Breast epithelium (tissue), 4 donors: ENCODE measurements around the gene RTN1. TPM values are rescaled to one million over a fixed set of nuclear protein-coding genes. Genes with fewer than 3 reads are reported as not detected.

Source experiments
- DNase-seq, 2 donors: peaks; one replicate each; pipeline ENCODE4 v3.0.0-alpha.2; 2019; ENCODE audit warnings: low spot score in 2 of 2
- H3K27ac ChIP-seq, 2 donors: fragments of 200-600 bp; sonication (generic) in 1 of 2; one replicate each; pipeline ENCODE4 v1.5.1; 2016 to 2019; ENCODE audit warnings: mild to moderate bottlenecking in 1 of 2
- H3K27me3 ChIP-seq, 2 donors: fragments of 200-600 bp; sonication (generic) in 1 of 2; one replicate each; pipeline versions ENCODE4 v1.5.1 to v1.6.0; 2017 to 2019; ENCODE audit warnings: control low read depth in 1 of 2, mild to moderate bottlenecking in 1 of 2
- H3K36me3 ChIP-seq: fragments of 200-600 bp; one replicate; pipeline ENCODE4 v1.5.1; 2019
- H3K4me1 ChIP-seq, 2 donors: fragments of 200-600 bp; sonication (generic); one replicate each; pipeline ENCODE4 v1.5.1; 2016 to 2019; ENCODE audit warnings: control low read depth in 1 of 2
- H3K4me3 ChIP-seq, 3 donors: fragments of 200-600 bp; sonication (generic); 1 replicate in 2 of 3; 2 replicates in 1 of 3; pipeline ENCODE4 v1.5.1; 2016 to 2019; ENCODE audit warnings: mild to moderate bottlenecking in 3 of 3, moderate library complexity in 2 of 3
- H3K9me3 ChIP-seq, 2 donors: fragments of 200-600 bp; sonication (generic) in 1 of 2; one replicate each; pipeline ENCODE4 v1.5.1; 2016 to 2019; ENCODE audit warnings: control low read depth in 1 of 2
- POLR2A ChIP-seq: fragments of 450-650 bp; IDR thresholded peaks from one replicate; pipeline ENCODE4 v1.6.1; 2016; ENCODE audit warnings: antibody characterized with exemption, mild to moderate bottlenecking, moderate library complexity
- POLR2AphosphoS5 ChIP-seq, 3 donors: sonication (generic); formaldehyde crosslinking; IDR thresholded peaks; one replicate each; pipeline ENCODE4 v1.6.1; 2017; ENCODE audit warnings: antibody characterized with exemption in 3 of 3
- intact Hi-C: fragments of 100-400 bp; cut with DNase I; formaldehyde crosslinking; loops from one replicate; pipeline ENCODE4 v1.15.1; 2023; ENCODE audit warnings: low total_unique reads
- total RNA-seq, 3 donors: library from RNA; depleted of rRNA; stranded (reverse); fragments of >200 nt; gene quantifications; one replicate each; pipeline ENCODE4 v1.1.0, GENCODE V29; 2016
- TF ChIP-seq, protein P1 (sequence below), 3 donors: fragments of 450-650 bp; IDR thresholded peaks; one replicate each; pipeline ENCODE4 v1.5.1; 2016 to 2017; ENCODE audit warnings: antibody characterized with exemption in 3 of 3, mild to moderate bottlenecking in 3 of 3, moderate library complexity in 3 of 3

RTN1 gene
- total RNA-seq, 3 donors from 2014 or later = 10.8 to 44.5 (median 17.7) TPM

DNA sequence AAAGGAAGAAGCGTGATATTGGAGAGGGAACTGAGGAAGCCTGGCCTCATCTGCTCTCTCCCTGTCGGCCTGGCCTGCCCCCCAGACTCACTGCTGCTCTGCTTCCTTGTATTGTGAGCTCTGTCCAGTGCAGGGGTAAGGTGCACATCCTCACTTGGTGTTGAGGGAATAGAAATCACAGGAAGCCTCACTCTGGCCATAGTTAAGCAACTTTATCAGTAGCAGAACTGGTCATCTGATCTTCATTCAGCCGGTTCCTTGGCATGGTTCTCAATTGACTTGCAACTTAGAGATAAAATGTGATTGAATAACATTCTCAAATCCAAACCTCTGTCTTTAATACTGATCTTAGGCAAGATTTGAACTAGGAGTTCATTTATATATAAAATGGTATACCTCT, 282.5 kb downstream of the RTN1 start:
- no peaks in the 10 kb centered on the region for H3K27me3 ChIP-seq
- intact Hi-C loops = no loop called here
- no peaks in the 10 kb centered on the region for H3K4me1 ChIP-seq
- no peaks in the 10 kb centered on the region for H3K36me3 ChIP-seq
- no peaks in the 10 kb centered on the region for H3K9me3 ChIP-seq
- TF ChIP-seq, protein P1, sequence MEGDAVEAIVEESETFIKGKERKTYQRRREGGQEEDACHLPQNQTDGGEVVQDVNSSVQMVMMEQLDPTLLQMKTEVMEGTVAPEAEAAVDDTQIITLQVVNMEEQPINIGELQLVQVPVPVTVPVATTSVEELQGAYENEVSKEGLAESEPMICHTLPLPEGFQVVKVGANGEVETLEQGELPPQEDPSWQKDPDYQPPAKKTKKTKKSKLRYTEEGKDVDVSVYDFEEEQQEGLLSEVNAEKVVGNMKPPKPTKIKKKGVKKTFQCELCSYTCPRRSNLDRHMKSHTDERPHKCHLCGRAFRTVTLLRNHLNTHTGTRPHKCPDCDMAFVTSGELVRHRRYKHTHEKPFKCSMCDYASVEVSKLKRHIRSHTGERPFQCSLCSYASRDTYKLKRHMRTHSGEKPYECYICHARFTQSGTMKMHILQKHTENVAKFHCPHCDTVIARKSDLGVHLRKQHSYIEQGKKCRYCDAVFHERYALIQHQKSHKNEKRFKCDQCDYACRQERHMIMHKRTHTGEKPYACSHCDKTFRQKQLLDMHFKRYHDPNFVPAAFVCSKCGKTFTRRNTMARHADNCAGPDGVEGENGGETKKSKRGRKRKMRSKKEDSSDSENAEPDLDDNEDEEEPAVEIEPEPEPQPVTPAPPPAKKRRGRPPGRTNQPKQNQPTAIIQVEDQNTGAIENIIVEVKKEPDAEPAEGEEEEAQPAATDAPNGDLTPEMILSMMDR (IDR thresholded peaks at IDR 0.05) = no peak
- TF ChIP-seq POLR2AphosphoS5 (IDR thresholded peaks at IDR 0.05) = no peak
- no peak for TF ChIP-seq POLR2A
- no peak for DNase-seq
- no peak overlapping the region for H3K4me3 ChIP-seq
- no peak overlapping the region for H3K27ac ChIP-seq

DNA sequence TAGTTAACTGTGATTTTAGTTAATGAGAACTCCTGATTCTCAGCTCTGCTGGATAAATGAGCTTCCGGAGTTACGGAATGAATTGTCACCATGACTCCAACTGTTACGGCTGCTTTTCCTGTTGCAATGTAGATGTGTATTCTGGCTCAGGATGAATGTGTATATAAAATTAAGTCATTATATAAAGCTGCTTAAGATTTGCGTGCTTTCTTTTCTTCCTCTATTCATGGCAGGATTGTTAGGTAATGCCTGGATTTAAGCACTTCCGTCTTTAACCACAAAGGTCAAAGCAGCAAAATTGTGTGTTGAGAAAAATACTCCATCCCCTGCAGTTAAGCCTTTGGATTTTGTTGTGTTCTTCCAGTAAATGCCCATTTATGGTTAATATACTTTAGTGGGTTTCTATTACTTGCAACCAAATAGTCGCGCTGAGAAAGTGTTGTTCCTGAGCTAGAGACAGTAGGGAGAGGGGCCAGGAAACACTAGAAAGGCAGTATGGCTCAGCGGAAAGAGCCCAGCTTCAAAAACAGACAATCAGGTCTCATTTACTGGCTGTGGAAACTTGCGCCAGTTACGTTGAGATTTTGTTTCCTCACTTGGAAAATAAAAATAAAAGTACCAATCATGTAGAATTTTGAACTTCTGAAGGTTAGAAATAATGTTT, 284.6 kb downstream of the RTN1 start:
- H3K27ac ChIP-seq = no peak overlapping the region

DNA sequence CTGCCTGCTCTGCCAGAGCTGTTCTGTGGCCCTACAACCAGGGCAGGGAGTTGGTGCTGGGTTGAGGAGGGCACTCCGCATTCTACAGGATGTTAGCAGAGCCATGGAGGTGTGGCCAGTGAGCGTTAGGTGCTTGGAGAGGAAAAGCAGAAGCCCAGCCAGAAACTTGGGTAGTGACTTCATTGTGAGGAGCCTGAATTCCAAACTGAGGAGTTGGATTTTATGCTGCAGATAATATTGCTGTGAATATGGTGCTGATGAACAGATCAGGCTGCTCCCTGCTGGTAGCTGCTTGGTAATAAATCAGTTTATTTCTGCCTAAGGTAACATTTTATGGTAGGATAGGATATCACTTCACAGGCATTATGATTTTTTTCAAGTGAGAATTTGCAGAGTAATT, 286.8 kb downstream of the RTN1 start:
- Histone ChIP-seq H3K4me1 (no peaks in the 10 kb centered on the region), H3K27me3 (no peaks in the 10 kb centered on the region), H3K36me3 (no peaks in the 10 kb centered on the region), H3K9me3 (no peaks in the 10 kb centered on the region), H3K4me3 (no peak overlapping the region), H3K27ac (no peak overlapping the region)
- intact Hi-C loops = no loop called here
- no peak for DNase-seq
- TF ChIP-seq POLR2A (no peak), POLR2AphosphoS5 (IDR thresholded peaks at IDR 0.05) (no peak)
- TF ChIP-seq, protein P1 (IDR thresholded peaks at IDR 0.05) = no peak

More for the DNA sequence above, 284.6 kb downstream of the RTN1 start:
- Histone ChIP-seq H3K36me3 (no peaks in the 10 kb centered on the region), H3K4me3 (no peak overlapping the region), H3K4me1 (no peaks in the 10 kb centered on the region), H3K9me3 (no peaks in the 10 kb centered on the region), H3K27me3 (no peaks in the 10 kb centered on the region)
- TF ChIP-seq POLR2AphosphoS5 (IDR thresholded peaks at IDR 0.05) (no peak), POLR2A (no peak)
- no peak for DNase-seq
- intact Hi-C loops = no loop called here

DNA sequence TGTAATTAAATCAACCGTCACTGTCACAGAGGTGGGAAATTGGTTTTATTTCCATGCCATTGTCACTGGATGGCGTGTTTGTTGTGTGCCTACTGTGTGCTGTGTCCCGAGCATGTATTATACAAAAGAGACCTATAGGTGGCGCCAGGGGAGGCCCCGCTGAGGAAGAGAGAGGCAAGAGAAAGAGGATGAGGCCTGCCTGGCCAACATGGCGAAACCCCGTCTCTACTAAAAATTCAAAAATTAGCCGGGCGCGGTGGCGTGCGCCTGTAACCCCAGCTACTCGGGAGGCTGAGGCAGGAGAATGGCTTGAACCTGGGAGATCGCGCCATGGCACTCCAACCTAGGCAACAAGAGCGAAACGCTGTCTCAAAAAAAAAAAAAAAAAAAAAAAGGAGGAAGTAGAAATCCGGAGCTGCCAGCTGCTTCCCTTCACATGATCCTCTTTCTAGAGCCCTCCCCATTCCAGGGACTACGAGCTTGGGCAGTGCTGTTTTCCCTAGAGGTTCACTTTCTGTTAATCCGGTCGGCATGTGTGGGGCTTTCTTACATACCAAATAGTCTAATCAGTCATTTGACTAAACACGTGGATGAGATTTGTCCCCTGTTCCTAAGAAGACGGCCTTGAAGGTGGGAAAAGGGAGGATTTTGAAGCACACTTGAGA, 287.6 kb downstream of the RTN1 start:
- H3K9me3 ChIP-seq = no peaks in the 10 kb centered on the region
- H3K36me3 ChIP-seq = no peaks in the 10 kb centered on the region
- DNase-seq = no peak
- no peaks in the 10 kb centered on the region for H3K27me3 ChIP-seq
- no peaks in the 10 kb centered on the region for H3K4me1 ChIP-seq
- H3K27ac ChIP-seq = no peak overlapping the region
- TF ChIP-seq, protein P1 (IDR thresholded peaks at IDR 0.05) = no peak
- TF ChIP-seq POLR2A (no peak), POLR2AphosphoS5 (IDR thresholded peaks at IDR 0.05) (no peak)
- H3K4me3 ChIP-seq = no peak overlapping the region
- intact Hi-C loops = no loop called here

DNA sequence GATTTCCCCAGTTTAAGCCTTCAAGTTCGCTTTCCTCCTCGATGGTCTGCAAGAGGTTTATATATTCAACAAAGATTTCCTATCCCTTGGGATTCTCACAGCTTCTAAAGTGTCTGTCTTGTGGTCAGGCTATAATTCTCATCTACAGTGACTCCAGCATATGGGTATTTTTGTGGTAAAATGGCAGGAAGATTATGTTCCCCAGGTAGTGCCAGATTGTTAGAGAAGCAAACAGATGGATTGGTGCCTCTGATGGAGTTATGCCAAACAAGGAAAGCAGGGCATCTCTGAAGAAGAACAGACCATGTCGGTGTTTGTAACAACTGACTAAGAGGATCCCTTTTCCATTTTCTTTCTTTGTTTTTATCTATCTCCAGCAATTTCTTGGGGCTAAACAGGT, 288.4 kb downstream of the RTN1 start:
- Histone ChIP-seq H3K4me1 (no peaks in the 10 kb centered on the region), H3K27me3 (no peaks in the 10 kb centered on the region), H3K27ac (no peak overlapping the region), H3K4me3 (no peak overlapping the region), H3K9me3 (no peaks in the 10 kb centered on the region), H3K36me3 (no peaks in the 10 kb centered on the region)
- intact Hi-C loops = no loop called here
- TF ChIP-seq, protein P1 (IDR thresholded peaks at IDR 0.05) = no peak
- DNase-seq = no peak
